Sigmoid colon (tissue), 4 donors: ENCODE measurements around the gene PRKN.

Source experiments
- CTCF ChIP-seq, 4 experiments: fragments of 450-650 bp in 3 of 4; fragments of 200-600 bp in 1 of 4; IDR thresholded peaks; one replicate each; pipeline ENCODE4 v1.5.1; 2016 to 2019; ENCODE audit warnings: antibody characterized with exemption in 4 of 4, mild to moderate bottlenecking in 3 of 4, moderate library complexity in 2 of 4
- EP300 ChIP-seq, 4 donors: sonication (generic); formaldehyde crosslinking; IDR thresholded peaks; one replicate each; pipeline ENCODE4 v1.6.1; 2017; ENCODE audit warnings: antibody characterized with exemption in 4 of 4
- POLR2AphosphoS5 ChIP-seq, 4 donors: sonication (generic); formaldehyde crosslinking; IDR thresholded peaks; one replicate each; pipeline ENCODE4 v1.6.1; 2017; ENCODE audit warnings: antibody characterized with exemption in 4 of 4

- no peak for TF ChIP-seq CTCF (IDR thresholded peaks at IDR 0.05)
- TF ChIP-seq POLR2AphosphoS5 (IDR thresholded peaks at IDR 0.05) = no peak
- no peak for TF ChIP-seq EP300 (IDR thresholded peaks at IDR 0.05)
Measured at GRCh38 chr6:161354276-161354840, 1373.2 kb downstream of the PRKN start.
